ENCODE results near the gene NALCN.

NALCN gene

GRCh38 chr13:101007245-101007644, 409.1 kb downstream of the NALCN start:
- Histone ChIP-seq H3K4me1 (ENCODE audit: low read depth, poor library complexity, severe bottlenecking) (no peaks in the 10 kb centered on the region), H3K27ac (no peak overlapping the region), H4K20me1 (ENCODE audit: insufficient read depth) (no peaks in the 10 kb centered on the region), H3K4me3 (IDR thresholded peaks at IDR 0.05; ENCODE audit: insufficient read depth, low read depth, low read length) (no peak overlapping the region), H3K36me3 (ENCODE audit: insufficient read depth) (no peaks in the 10 kb centered on the region), H3K4me2 (no peak overlapping the region), H3K27me3 (ENCODE audit: insufficient read depth, low read depth) (no peaks in the 10 kb centered on the region), H3K9ac (no peak overlapping the region), H2AFZ (ENCODE audit: low read depth) (no peak overlapping the region), H3K79me2 (ENCODE audit: insufficient read depth, low read depth) (no peaks in the 10 kb centered on the region)
- TF ChIP-seq, protein P1, sequence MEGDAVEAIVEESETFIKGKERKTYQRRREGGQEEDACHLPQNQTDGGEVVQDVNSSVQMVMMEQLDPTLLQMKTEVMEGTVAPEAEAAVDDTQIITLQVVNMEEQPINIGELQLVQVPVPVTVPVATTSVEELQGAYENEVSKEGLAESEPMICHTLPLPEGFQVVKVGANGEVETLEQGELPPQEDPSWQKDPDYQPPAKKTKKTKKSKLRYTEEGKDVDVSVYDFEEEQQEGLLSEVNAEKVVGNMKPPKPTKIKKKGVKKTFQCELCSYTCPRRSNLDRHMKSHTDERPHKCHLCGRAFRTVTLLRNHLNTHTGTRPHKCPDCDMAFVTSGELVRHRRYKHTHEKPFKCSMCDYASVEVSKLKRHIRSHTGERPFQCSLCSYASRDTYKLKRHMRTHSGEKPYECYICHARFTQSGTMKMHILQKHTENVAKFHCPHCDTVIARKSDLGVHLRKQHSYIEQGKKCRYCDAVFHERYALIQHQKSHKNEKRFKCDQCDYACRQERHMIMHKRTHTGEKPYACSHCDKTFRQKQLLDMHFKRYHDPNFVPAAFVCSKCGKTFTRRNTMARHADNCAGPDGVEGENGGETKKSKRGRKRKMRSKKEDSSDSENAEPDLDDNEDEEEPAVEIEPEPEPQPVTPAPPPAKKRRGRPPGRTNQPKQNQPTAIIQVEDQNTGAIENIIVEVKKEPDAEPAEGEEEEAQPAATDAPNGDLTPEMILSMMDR (conservative IDR thresholded peaks at IDR 0.05; ENCODE audit: low read depth, low read length) = no peak

Measured in KMS-11 (cell line).